Posterior vena cava (tissue), 2 donors: ENCODE data around the gene CHAC1. TPM values are rescaled to one million over a fixed set of nuclear protein-coding genes. Genes with fewer than 3 reads are reported as not detected.

Source experiments
- DNase-seq: peaks from one replicate; pipeline ENCODE4 v3.0.0-alpha.2; 2020; ENCODE audit warnings: low spot score
- intact Hi-C, 2 donors: fragments of 100-400 bp; cut with DNase I; formaldehyde crosslinking; loops; one replicate each; pipeline versions ENCODE4 v1.14.1 to v1.14.2; 2022 to 2023
- total RNA-seq, 2 donors: library from RNA; stranded (reverse); fragmentation: NEBNext Ultra II Directional; extraction: Animal tissue kit (Norgen Biotek cat#: 25700); gene quantifications; one replicate each; pipeline ENCODE4 v1.2.1, GENCODE V29; 2021
- donor health status: DM: yes; HTN: yes; CAD: no.
- donor health status: DM: yes; HTN: yes; CAD: no.

Gene CHAC1
- total RNA-seq, 2 donors from 2014 or later, result 1.5 to 3.9 TPM

DNA sequence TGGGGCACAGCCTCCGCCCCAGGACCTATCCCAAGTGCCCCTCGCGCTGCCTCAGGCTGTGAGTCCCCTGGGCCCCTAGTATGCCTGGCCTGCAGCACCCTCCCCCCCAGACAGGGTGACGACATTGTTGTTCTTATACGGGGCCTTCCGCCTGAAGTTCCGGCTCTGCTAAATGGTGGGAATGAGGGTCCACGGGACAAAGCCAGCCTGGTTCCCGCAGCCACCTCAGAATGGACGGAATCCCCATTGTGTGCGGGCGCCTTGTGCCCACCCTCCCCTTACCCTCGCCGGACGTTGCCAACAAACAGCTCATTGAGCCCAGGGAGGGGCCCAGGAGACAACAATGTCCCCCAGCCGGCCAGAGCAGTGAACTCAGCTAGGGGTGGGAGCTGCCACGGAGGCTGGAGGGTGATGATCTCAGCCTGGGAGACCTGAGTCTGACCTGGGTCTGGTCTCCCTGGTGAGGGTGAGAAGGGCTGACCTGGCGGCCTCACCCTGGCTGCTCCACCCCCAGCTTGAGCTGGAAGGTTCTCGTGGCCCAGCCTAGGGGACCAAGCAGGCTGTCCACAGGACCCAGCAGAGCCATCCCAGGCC lies 34.4 kb upstream of the CHAC1 start:
- DNase-seq, result no peak
- intact Hi-C loops, result no loop called here

DNA sequence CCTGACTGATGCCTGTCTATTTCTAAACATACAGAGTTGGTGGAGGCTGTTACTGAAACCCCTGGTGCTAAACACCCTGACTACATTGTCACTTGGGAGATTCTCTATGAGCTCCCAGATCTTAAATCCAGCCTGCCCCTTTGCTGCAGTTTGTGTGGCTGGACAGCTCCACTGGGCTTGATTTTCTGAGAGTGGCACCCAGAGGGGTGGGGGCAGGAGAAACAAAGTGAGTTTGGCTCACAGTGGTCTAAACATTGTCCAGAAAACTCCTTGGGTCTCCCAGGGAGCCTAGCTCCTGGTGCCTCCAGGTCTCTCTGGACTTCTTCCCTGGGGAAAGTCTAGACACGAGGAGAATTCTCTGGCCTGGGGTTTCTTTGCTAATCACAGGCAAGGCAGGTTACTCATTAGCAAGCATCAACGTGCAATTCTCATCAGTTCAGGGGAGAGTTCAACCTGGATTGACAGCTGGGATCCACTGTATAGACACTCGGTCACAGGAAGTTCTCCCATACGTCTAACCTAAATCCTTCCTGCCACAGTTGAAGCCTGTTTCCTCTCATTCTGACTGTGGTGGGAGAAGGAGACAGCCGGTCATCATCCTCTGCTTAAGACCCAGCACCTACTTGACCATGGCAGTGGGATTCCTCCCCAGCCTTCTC lies 31.2 kb upstream of the CHAC1 start:
- no peak for DNase-seq
- intact Hi-C loops, result no loop called here

DNA sequence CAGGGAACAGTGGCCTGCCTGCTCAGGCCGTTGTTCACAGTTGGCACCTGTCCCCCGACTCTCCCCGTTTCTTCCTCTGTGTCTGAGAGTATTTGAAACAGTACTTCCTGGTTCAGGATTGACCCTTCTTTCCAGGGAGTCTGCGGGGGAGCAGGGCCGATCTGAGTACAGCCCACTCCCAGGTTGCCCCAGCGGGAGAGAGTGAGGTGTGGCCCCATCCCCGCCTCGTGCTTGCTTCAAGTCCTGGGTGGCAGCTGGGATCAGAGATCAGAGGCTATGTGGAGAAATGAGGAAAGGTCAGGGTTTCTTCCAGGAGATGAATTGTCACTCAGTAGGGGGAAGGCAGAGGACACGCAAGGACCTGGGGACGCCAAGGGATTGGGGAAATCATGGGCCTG lies 30.7 kb upstream of the CHAC1 start:
- no peak for DNase-seq
- intact Hi-C loops, result no loop called here

DNA sequence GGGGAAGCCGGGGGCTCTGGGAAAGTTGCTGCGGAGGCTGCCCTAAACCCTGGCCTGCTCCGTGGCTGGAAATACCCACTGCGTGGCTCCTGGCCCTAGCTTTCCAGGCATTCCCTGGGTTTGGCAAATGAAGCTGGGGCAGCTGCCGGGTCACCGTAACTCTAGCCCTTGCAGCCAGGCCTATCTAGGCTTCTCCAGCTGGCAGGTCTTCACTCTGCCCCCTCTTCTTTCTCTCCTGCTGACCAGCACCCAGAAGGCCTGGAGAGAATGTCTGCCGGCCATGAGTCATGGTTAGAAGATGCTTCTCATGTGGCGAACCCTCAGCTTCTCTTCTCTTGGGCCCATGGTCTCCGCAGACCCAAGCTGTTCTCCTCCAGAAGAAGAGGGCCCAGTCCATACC lies 29.7 kb upstream of the CHAC1 start:
- intact Hi-C loops, result no loop called here
- DNase-seq, result no peak

DNA sequence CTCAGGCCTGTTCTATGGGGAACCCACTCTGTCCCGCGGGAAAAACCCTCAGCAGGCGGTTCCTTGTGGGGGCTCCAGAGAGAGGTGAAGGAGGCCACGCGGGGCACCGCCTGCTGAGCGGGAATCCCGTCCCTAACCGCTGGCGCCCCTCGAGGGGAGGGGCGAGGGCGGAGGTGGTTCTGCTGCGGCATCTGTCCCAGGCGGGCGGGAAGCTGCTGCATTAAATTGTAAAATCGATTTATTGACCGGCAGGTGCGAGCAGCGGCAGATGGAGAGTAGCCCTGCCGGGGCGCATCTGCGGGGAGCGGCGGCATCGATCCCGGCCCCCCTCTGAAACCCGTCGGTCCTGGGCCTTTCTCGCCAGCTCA lies 27.8 kb upstream of the CHAC1 start:
- intact Hi-C loops, result no loop called here
- DNase-seq, result no peak

DNA sequence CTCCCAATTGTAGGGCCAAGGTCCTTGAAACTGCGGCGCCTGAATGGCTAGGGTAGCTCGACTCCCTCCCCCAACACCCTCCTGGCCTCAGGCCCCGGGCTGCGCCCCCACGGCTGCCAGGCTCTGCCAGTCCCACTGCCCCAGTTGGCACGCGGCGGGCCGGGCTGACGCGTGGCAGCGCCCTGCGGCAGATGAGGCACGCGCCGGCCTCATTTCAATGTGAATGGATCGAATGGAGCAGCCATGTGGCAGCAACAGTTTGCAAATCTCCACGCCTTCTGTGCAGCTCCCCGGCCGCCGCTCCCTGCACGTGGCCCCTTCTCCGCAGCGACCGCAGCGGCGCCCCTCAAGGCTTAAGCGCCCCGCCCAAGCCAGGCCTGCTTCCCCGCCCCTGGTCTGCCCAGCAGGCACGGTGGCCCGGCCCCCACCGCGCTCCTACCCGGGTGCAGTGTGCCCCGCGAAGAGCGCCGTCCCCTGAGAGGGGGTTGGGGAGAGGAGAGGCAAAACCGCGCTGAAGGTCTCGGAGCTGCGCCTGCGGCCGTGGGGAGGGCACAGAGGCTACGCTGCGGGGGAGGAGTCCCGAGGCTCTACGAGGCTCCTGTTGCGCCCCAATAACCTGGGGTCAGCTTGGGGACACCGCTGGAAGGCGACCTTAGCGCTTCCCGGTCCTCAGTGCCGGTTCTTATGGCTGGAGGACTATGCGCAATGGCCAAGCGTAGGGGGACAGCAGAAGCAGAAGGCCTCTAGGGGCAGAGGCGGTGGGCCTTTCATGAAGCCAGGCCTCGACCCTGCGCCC lies 27.2 kb upstream of the CHAC1 start:
- intact Hi-C loops, result no loop called here
- DNase-seq, result peak; percentile 79

DNA sequence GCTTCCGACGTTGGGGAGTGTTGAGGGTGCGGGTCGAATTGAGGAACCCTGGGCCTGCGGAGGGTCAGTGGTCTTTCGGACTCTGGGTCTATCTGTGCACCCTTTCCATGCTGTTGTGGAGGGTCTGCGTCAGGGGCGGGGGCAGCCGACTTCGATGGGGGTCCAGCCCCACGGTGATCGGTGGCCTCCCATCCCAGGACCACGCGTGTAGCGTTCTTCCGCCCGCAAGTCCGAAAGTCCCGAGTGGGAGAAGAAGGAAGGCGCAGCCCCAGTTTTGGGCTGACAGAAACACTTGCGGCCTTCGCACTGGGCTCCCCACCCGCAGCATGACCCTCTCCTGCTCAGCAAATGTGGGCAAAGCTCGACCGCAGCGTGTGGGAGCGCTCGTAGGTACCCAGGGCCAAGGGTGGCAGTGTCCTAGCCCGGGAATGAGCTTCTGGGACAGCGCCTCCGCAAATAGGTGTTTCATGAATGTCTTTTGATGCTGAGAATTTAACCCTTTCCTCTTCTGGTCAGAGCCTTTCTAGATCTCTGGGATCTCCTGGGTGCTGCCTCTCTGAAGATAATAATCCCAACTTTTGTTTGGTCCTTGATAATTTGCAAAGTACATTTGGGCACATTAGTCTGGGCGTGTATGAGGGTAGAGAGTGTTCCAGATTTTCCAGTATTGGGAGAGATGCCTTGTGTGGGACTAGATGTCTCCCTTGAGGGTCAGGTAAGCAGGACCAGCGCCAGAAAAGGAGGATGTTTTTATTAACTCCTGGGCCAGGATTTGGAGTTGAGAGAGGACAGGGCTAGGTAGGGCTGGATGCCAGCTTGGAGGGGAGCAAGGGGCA lies 26.4 kb upstream of the CHAC1 start:
- intact Hi-C loops, result no loop called here
- no peak for DNase-seq

DNA sequence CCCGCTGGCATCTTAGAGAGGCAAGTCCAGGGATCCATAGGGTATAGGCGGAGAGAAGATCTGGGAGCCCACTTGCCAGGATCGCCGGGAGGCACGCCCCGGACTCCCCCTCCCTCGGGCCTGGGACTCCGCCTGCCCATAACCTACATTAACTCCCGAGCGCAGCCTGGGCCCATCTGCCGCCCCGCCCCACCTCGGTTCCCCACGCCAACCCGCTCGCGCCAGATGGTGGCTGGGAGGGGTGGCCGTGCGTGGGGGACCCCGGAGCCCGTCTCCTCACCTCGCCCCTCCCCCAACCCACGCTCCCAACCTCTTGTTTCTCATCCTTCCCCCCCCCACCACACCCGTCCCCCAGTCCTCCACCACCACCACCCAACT lies 25.8 kb upstream of the CHAC1 start:
- intact Hi-C loops, result no loop called here
- DNase-seq, result no peak

DNA sequence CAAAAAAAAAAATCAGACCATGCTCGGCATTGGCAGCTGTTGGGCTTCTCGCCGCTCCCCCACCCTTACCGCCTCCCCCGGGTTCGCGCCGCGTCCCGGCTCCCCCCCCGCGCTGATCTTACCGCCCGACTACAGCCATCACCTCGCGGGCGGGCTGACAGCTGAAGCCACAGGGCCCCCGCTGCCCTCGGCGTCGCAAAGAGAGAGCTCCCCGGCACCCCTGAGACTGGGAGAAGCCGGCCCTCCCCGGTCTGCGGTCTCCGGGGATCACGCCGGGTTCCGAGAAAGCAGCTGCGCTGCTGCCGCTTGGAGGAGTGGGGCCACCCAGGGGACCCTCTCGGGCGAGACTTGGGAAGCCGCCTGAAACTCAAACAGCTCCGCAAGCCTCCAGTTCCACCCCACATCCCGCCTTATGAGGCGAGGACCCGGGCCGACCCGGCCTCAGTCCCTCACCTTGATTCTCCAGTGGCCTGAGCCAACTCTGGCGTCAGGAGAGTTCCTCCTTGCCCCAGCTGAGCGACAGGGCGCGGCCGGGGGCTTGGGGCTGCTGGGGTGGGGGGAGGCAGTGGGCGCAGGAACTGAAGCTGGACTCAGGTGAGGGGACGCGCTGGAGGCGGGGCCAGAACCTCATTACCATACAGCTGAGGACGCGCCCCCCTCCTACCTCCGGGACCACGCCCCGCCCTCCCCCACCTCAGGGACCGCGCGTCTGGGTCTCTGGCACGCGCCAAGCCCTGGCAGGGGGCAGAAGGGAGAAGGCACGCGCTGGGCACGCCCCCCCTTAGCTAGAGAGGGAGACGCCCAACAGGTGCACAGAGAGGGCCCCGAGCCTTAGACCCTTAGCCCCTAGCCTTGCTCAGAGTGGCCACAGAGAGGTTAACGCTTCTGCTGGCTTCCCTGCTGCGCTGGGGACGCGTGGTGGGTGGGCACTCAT lies 25.1 kb upstream of the CHAC1 start:
- intact Hi-C loops, result no loop called here
- DNase-seq, result no peak

DNA sequence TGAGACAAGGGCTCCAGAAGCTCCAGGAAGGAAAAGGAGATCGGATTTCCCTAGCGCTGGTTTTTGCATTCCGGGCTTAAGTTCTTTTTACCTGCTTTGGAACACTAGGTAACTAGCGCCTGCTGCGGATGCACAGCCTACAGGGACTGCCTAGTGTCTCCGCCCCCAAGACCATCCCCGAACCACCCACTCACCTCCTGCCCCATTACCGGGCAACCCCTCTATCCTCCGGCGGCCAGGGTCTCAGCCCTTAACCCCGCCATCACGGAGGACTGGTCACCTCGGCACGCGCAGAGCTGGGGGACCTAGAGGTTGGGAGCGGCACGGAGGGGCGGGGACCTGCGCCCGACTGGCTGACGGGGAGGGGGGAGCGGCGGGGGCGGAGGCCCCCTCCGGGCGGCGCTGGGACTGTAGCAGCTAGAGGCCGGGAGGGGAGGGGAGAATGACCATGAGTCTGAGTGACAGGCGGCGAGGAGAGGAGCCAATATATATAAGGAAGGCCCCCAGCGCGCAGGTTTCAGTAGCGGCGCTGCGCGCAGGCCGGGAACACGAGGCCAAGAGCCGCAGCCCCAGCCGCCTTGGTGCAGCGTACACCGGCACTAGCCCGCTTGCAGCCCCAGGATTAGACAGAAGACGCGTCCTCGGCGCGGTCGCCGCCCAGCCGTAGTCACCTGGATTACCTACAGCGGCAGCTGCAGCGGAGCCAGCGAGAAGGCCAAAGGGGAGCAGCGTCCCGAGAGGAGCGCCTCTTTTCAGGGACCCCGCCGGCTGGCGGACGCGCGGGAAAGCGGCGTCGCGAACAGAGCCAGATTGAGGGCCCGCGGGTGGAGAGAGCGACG lies 24.2 kb upstream of the CHAC1 start, which contains the start of gene DLL4:
DLL4 (plus strand) TSS at position 520 of the 839 bp plus-strand sequence. CDS start 329 bp downstream, outside the sequence.
- intact Hi-C loops, result no loop called here
- peak; percentile 87 for DNase-seq

DNA sequence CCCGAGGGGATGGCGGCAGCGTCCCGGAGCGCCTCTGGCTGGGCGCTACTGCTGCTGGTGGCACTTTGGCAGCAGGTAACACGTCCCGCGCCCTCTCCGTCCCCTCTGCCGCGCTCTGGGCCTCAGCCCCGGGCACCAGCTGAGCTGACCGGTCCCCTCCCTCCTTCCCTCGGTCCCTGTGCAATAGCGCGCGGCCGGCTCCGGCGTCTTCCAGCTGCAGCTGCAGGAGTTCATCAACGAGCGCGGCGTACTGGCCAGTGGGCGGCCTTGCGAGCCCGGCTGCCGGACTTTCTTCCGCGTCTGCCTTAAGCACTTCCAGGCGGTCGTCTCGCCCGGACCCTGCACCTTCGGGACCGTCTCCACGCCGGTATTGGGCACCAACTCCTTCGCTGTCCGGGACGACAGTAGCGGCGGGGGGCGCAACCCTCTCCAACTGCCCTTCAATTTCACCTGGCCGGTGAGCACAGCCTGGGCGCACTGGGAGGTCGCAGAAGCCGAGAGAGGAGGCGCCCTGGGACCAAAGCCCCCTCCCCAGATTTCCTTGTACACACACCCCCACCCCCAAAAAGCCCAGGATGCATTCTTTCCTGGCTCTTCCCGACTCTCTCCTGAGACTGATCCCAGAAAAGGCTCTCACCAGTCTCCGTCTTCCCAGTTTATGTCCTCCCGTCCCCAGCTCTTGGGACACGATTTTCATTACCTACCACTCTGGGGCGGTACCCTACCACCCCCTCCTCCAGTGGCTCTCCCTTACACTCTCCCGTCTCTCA lies 23.4 kb upstream of the CHAC1 start:
- peak; percentile 87 for DNase-seq
- intact Hi-C loops, result no loop called here

DNA sequence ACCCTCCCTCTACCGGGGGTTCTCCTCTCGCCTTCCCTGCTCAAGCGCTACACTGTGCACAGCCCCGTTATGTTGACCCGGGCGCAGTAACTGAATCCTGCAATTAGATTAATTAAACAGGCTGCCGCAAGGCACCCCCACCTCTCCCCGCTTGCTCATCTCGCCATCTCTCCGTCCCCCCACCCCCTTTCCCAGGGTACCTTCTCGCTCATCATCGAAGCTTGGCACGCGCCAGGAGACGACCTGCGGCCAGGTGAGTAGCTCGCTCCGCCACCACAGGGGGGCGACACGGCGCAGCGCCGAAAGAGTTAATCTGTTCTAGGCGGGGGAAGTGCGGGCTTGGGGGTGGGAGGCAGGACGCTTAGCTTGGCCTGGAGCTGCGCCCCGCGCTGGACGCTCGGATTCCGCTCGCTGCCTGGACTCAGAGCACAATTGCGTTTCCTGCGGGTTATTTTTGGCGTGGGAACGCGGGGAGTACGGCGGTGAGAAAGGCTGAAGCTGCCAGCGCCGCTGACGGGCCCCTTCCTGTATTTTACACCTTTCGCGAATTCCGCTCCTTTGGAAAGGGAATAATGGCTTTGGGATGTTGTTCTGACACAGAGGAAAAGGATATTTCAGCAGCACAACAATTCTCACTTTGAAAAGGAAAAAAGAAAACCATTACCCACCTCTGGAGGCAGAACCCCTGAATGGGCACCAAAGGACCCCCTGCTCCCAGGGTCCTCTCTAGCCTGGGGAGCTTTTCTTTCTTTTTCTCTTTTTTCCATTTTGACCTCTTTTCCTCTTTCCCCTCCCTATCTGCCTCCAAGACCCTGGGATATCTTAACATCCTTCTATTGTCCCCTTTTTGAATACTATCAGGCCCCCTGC lies 22.6 kb upstream of the CHAC1 start:
- DNase-seq, result no peak
- intact Hi-C loops, result no loop called here

DNA sequence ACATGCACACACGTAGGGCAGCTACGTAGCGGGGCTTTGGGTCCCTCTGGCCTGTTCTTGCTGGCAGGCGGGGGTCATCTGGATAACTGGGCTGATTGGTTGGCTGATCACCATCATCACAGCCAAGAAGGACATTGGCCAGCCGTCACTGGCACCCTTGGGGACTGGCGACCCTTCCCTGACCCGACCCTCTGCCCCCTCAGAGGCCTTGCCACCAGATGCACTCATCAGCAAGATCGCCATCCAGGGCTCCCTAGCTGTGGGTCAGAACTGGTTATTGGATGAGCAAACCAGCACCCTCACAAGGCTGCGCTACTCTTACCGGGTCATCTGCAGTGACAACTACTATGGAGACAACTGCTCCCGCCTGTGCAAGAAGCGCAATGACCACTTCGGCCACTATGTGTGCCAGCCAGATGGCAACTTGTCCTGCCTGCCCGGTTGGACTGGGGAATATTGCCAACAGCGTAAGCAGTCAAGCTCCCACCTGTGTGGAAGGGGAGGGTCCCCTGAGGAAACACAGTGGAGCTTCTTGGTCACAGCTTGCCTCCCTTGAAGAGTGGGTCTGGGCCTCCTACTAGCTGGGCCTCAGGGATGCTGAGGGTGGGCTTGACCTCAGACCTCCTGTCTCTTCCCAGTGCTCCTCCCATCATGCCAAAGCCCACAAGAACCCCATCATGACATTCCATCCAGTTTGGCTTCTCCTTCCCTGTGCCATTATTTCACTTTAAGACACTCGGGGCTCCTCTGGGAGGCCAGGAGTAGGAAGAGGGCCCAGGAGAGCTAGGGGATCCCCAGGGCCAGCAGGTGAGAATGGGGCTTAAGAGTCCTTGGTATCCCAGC lies 21.8 kb upstream of the CHAC1 start:
- intact Hi-C loops, result no loop called here
- no peak for DNase-seq

DNA sequence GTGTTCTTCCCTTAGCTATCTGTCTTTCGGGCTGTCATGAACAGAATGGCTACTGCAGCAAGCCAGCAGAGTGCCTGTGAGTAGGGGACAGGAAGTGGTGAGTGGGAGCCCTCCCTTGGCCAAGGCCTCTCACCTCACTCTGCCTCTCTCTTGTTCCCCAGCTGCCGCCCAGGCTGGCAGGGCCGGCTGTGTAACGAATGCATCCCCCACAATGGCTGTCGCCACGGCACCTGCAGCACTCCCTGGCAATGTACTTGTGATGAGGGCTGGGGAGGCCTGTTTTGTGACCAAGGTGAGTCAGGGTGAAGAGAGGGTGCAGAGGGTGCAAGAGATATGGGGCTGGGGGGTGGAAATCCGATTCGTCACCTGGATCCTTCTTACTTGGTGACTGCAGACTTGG lies 21.1 kb upstream of the CHAC1 start:
- intact Hi-C loops, result no loop called here
- no peak for DNase-seq
